HCT116 (cell line): ENCODE results near the gene CD69. TPM values are rescaled to one million over a fixed set of nuclear protein-coding genes. Genes with fewer than 3 reads are reported as not detected.

Experiments used
- ATAC-seq: fragments of 200-7000 bp; cut with Tn5 transposase; 2 replicates; pipeline ENCODE4 v1.9.1; 2020; ENCODE audit warnings: mild to moderate bottlenecking, moderate library complexity
- BruUV-seq: library from RNA; stranded (reverse); fragments of 400-500 nt; replicated peaks from 2 replicates; lab custom pipeline; 2021; lab: Mats Ljungman, UMichigan
- CTCF ChIA-PET: fragments of 300-600 bp; sonication (Branson Sonifier 250); formaldehyde crosslinking; loops from one replicate; lab custom pipeline; 2021; ENCODE audit warnings: antibody characterized with exemption; lab: Charles Lee
- POLR2A ChIA-PET: fragments of 300-600, 350-600 bp; sonication (Branson Sonifier 250); formaldehyde crosslinking; loops from one replicate; lab custom pipeline; 2021; ENCODE audit warnings: antibody characterized with exemption; lab: Charles Lee
- RAD21 ChIA-PET, 2 experiments: fragments of 300-600 bp; sonication (Branson Sonifier 250); formaldehyde crosslinking; loops; one replicate each; lab custom pipeline; 2023; ENCODE audit warnings: low total read pairs in 2 of 2; ENCODE audit not compliant: uncharacterized antibody in 2 of 2, unreplicated experiment in 2 of 2, low non-redundant PET in 1 of 2; lab: Charles Lee
- DNase-seq: peaks from one replicate; pipeline ENCODE4 v3.0.0-alpha.2; 2010; ENCODE audit warnings: low read depth, low spot score
- H2AFZ ChIP-seq: fragments of 200-600 bp; shearing (Covaris generic), sonication (generic); 2 replicates; pipeline ENCODE4 v1.6.1; 2017; ENCODE audit warnings: low read depth, mixed run types, mixed read lengths, antibody characterized with exemption, low read length; ENCODE audit not compliant: poor library complexity, severe bottlenecking
- H3K27ac ChIP-seq: 2 replicates; pipeline ENCODE4 v1.5.1; 2012; ENCODE audit warnings: low read depth, low read length
- H3K27me3 ChIP-seq: fragments of 200-600 bp; sonication (generic); 2 replicates; pipeline ENCODE4 v1.6.1; 2016; ENCODE audit warnings: mixed run types, low read length, mixed read lengths; ENCODE audit not compliant: insufficient read depth
- H3K36me3 ChIP-seq, 2 experiments: fragments of 200-500 bp in 1 of 2; fragments of 200-600 bp in 1 of 2; sonication (Bioruptor generic) in 1 of 2; sonication (generic) in 1 of 2; 2 replicates each; pipeline versions ENCODE4 v1.5.1 to v1.6.1; 2014 to 2016; ENCODE audit warnings: low read length in 2 of 2, inconsistent platforms in 1 of 2, mixed read lengths in 1 of 2, mixed run types in 1 of 2; ENCODE audit not compliant: insufficient read depth in 2 of 2, control insufficient read depth in 1 of 2
- H3K4me1 ChIP-seq, 2 experiments: fragments of 200-600 bp in 1 of 2; sonication (generic) in 1 of 2; 2 replicates each; pipeline versions ENCODE4 v1.5.1 to v1.6.1; 2012 to 2017; ENCODE audit warnings: low read length in 2 of 2, inconsistent platforms in 1 of 2, mild to moderate bottlenecking in 1 of 2, mixed read lengths in 1 of 2, mixed run types in 1 of 2, moderate library complexity in 1 of 2; ENCODE audit not compliant: insufficient read depth in 2 of 2, control insufficient read depth in 1 of 2
- H3K4me2 ChIP-seq: fragments of 200-600 bp; sonication (generic); 2 replicates; pipeline ENCODE4 v1.6.1; 2017; ENCODE audit warnings: mixed run types, low read length, mixed read lengths
- H3K4me3 ChIP-seq, 2 experiments: fragments of 200-600 bp in 1 of 2; sonication (generic) in 1 of 2; replicated peaks in 1 of 2; 2 replicates each; pipeline ENCODE4 v1.5.1; 2011 to 2016; ENCODE audit warnings: low read length in 2 of 2, control low read depth in 1 of 2, low read depth in 1 of 2, mild to moderate bottlenecking in 1 of 2, mixed read lengths in 1 of 2, mixed run types in 1 of 2
- H3K79me2 ChIP-seq: fragments of 200-600 bp; sonication (generic); 2 replicates; pipeline ENCODE4 v1.6.1; 2017; ENCODE audit warnings: mild to moderate bottlenecking, mixed run types, low read length, moderate library complexity, mixed read lengths; ENCODE audit not compliant: insufficient read depth
- H3K9ac ChIP-seq: fragments of 200-600 bp; sonication (generic); 2 replicates; pipeline ENCODE4 v1.6.1; 2016; ENCODE audit warnings: low read length, mixed read lengths
- H3K9me2 ChIP-seq: fragments of 200-600 bp; sonication (generic), shearing (Covaris generic); 2 replicates; pipeline ENCODE4 v1.6.1; 2017; ENCODE audit warnings: mixed run types, mild to moderate bottlenecking, moderate library complexity; ENCODE audit not compliant: insufficient read depth
- H3K9me3 ChIP-seq, 2 experiments: fragments of 200-500 bp in 1 of 2; fragments of 200-600 bp in 1 of 2; sonication (Bioruptor generic) in 1 of 2; sonication (generic) in 1 of 2; 2 replicates each; pipeline ENCODE4 v1.6.1; 2014 to 2017; ENCODE audit warnings: low read length in 2 of 2, mixed read lengths in 2 of 2, inconsistent platforms in 1 of 2, low read depth in 1 of 2, mild to moderate bottlenecking in 1 of 2, mixed run types in 1 of 2, moderate library complexity in 1 of 2; ENCODE audit not compliant: control insufficient read depth in 1 of 2, insufficient read depth in 1 of 2
- H4K20me1 ChIP-seq: fragments of 200-600 bp; sonication (generic), shearing (Covaris generic); 2 replicates; pipeline ENCODE4 v1.6.1; 2017; ENCODE audit warnings: mixed run types, mild to moderate bottlenecking, moderate library complexity; ENCODE audit not compliant: insufficient read depth
- CEBPB ChIP-seq: IDR thresholded peaks from 2 replicates; pipeline ENCODE4 v1.6.1; 2012; ENCODE audit warnings: low read depth
- EGR1 ChIP-seq: IDR thresholded peaks from 2 replicates; pipeline ENCODE4 v1.6.1; 2012; ENCODE audit warnings: low read depth
- ELF1 ChIP-seq: IDR thresholded peaks from 2 replicates; pipeline ENCODE4 v1.6.1; 2012; ENCODE audit warnings: low read depth, borderline replicate concordance
- EZH2 ChIP-seq: fragments of 200-600 bp; sonication (generic); IDR thresholded peaks from 2 replicates; pipeline ENCODE4 v1.6.1; 2017; ENCODE audit warnings: antibody characterized with exemption, mixed run types
- FOSL1 ChIP-seq: IDR thresholded peaks from 2 replicates; pipeline ENCODE4 v1.6.1; 2012; ENCODE audit warnings: low read depth
- JUND ChIP-seq: IDR thresholded peaks from 2 replicates; pipeline ENCODE4 v1.6.1; 2012
- MAX ChIP-seq: IDR thresholded peaks from 2 replicates; pipeline ENCODE4 v1.6.1; 2012
- POLR2A ChIP-seq: IDR thresholded peaks from 2 replicates; pipeline ENCODE4 v1.7.0; 2011; ENCODE audit warnings: borderline replicate concordance; ENCODE audit not compliant: insufficient read depth, insufficient read length; ENCODE audit errors: extremely low read depth
- REST ChIP-seq: IDR thresholded peaks from 2 replicates; pipeline ENCODE4 v1.6.1; 2012; ENCODE audit warnings: low read depth
- SIN3A ChIP-seq: IDR thresholded peaks from 2 replicates; pipeline ENCODE4 v1.6.1; 2012; ENCODE audit warnings: low read depth
- SRF ChIP-seq: IDR thresholded peaks from 2 replicates; pipeline ENCODE4 v1.6.1; 2012; ENCODE audit warnings: low read depth
- YY1 ChIP-seq: IDR thresholded peaks from 2 replicates; pipeline ENCODE4 v1.6.1; 2011; ENCODE audit warnings: low read length, low read depth, moderate library complexity, mild to moderate bottlenecking; ENCODE audit not compliant: insufficient replicate concordance; ENCODE audit errors: extremely low read depth
- ZBTB33 ChIP-seq: IDR thresholded peaks from 2 replicates; pipeline ENCODE4 v1.6.1; 2011; ENCODE audit warnings: mild to moderate bottlenecking, low read length, moderate library complexity; ENCODE audit not compliant: insufficient replicate concordance; ENCODE audit errors: extremely low read depth
- ZFX ChIP-seq: fragments of 450-650 bp; IDR thresholded peaks from 2 replicates; pipeline ENCODE4 v1.6.1; 2017
- ZNF274 ChIP-seq: fragments of 200-500 bp; sonication (Bioruptor generic); IDR thresholded peaks from 2 replicates; pipeline ENCODE4 v1.6.1; 2014; ENCODE audit warnings: mild to moderate bottlenecking, low read depth, low read length, inconsistent platforms
- intact Hi-C: fragments of 100-400 bp; cut with micrococcal nuclease; formaldehyde crosslinking; loops from 2 replicates; pipeline ENCODE4 v1.10.0; 2022
- total RNA-seq: library from RNA; stranded (reverse); gene quantifications from one replicate; pipeline ENCODE4 v1.2.1, GENCODE V29; 2021; ENCODE audit not compliant: unreplicated experiment

Gene CD69
- total RNA-seq, 1 experiment from 2014 or later, result not detected

GRCh38 chr12:9727813-9728212 lies 32.9 kb downstream of the CD69 start:
- H3K79me2 ChIP-seq, result no peaks in the 10 kb centered on the region
- ATAC-seq, result no peak
- RAD21 ChIA-PET, result no interaction called here

GRCh38 chr12:9725213-9725870 lies 35.4 kb downstream of the CD69 start:
- Histone ChIP-seq H2AFZ (no peak overlapping the region), H3K9ac (no peak overlapping the region), H3K27ac (no peak overlapping the region), H3K36me3 (no peaks in the 10 kb centered on the region), H3K9me2 (no peaks in the 10 kb centered on the region), H3K9me3 (no peaks in the 10 kb centered on the region), H3K4me2 (no peak overlapping the region), H3K4me3 (no peak overlapping the region), H3K79me2 (no peaks in the 10 kb centered on the region), H3K4me1 (no peaks in the 10 kb centered on the region), H3K27me3 (peaks cover 66% of the 10 kb centered on the region), H4K20me1 (no peaks in the 10 kb centered on the region)
- DNase-seq (no peak), ATAC-seq (no peak)
- BruUV-seq, result no TSS peak
- intact Hi-C loops, result no loop called here
- CTCF ChIA-PET, result interaction anchor here (1.0 to 1.8 kb wide), 4 partner anchors 14 to 25 kb away, joined by 3 to 6 read pairs (median 6); no protein-coding TSS in a partner anchor
- RAD21 ChIA-PET, result no interaction called here
- POLR2A ChIA-PET, result no interaction called here
- TF ChIP-seq REST (no peak), YY1 (no peak), EZH2 (no peak), POLR2A (no peak), SRF (no peak), ZFX (no peak), SIN3A (no peak), CEBPB (no peak), EGR1 (no peak), ZNF274 (no peak), FOSL1 (no peak), ZBTB33 (no peak), JUND (no peak), ELF1 (no peak), MAX (no peak)

More at GRCh38 chr12:9727813-9728212, 32.9 kb downstream of the CD69 start:
- Histone ChIP-seq H3K4me2 (no peak overlapping the region), H3K27ac (no peak overlapping the region), H3K9me3 (no peaks in the 10 kb centered on the region), H3K4me1 (no peaks in the 10 kb centered on the region), H2AFZ (no peak overlapping the region), H3K9ac (no peak overlapping the region), H4K20me1 (no peaks in the 10 kb centered on the region), H3K36me3 (no peaks in the 10 kb centered on the region), H3K27me3 (peaks cover 62% of the 10 kb centered on the region), H3K4me3 (no peak overlapping the region), H3K9me2 (no peaks in the 10 kb centered on the region)
- no TSS peak for BruUV-seq
- intact Hi-C loops, result no loop called here
- POLR2A ChIA-PET, result no interaction called here
- DNase-seq, result no peak
- CTCF ChIA-PET, result no interaction called here
- no peak for TF ChIP-seq POLR2A
